HepG2 (cell line): ENCODE results near the gene AFF1. TPM values are rescaled to one million over a fixed set of nuclear protein-coding genes. Genes with fewer than 3 reads are reported as not detected.
A peak's percentile ranks its signal among the peaks of the same experiment; 100 is the strongest.

Experiments
- ATAC-seq: fragments of 200-7000 bp; cut with Tn5 transposase; 3 replicates; pipeline ENCODE4 v1.9.1; 2020; ENCODE audit warnings: mild to moderate bottlenecking, moderate library complexity
- BruUV-seq: library from RNA; stranded (reverse); fragments of 400-500 nt; replicated peaks from 2 replicates; lab custom pipeline; 2021; lab: Mats Ljungman, UMichigan
- CTCF ChIA-PET: fragments of 300-600 bp; formaldehyde crosslinking; extraction: SDS; loops from one replicate; lab custom pipeline; 2021; ENCODE audit warnings: low total read pairs, inconsistent platforms, low intra/inter-chr PET ratio; lab: Yijun Ruan, JAX
- POLR2A ChIA-PET: fragments of 350-600 bp; sonication (Branson Sonifier 250); formaldehyde crosslinking; loops from one replicate; lab custom pipeline; 2020; ENCODE audit warnings: antibody characterized with exemption, inconsistent platforms; lab: Yijun Ruan, JAX
- DNase-seq: peaks from one replicate; pipeline ENCODE4 v3.0.0-alpha.2; 2015; ENCODE audit warnings: low spot score
- FAIRE-seq: peaks from 3 replicates; lab custom pipeline; 2011; peaks lifted over from hg19 to GRCh38; lab: Jason Lieb, UNC
- H2AFZ ChIP-seq: one replicate; pipeline ENCODE4 v1.6.1; 2011; ENCODE audit warnings: low read length, inconsistent platforms
- H3K27ac ChIP-seq: fragments of 300-600 bp; 3 replicates; pipeline ENCODE4 v1.8.0; 2011; ENCODE audit warnings: mixed run types, mild to moderate bottlenecking, mixed read lengths, low read length, inconsistent platforms; ENCODE audit not compliant: insufficient read depth; ENCODE audit errors: extremely low read length
- H3K27me3 ChIP-seq, 2 experiments: fragments of 200-600 bp in 1 of 2; 2 replicates in 1 of 2; 3 replicates in 1 of 2; pipeline versions ENCODE4 v1.6.0 to v1.8.0; 2011; ENCODE audit warnings: low read length in 2 of 2, mild to moderate bottlenecking in 2 of 2, moderate library complexity in 2 of 2, inconsistent platforms in 1 of 2; ENCODE audit not compliant: insufficient read depth in 2 of 2, control insufficient read depth in 1 of 2
- H3K36me3 ChIP-seq, 2 experiments: fragments of 200-600 bp in 1 of 2; replicated peaks in 1 of 2; 2 replicates in 1 of 2; 3 replicates in 1 of 2; pipeline versions ENCODE4 v1.5.1 to v1.8.0; 2011; ENCODE audit warnings: low read length in 2 of 2, inconsistent platforms in 1 of 2; ENCODE audit not compliant: insufficient read depth in 2 of 2, control insufficient read depth in 1 of 2
- H3K4me1 ChIP-seq: 2 replicates; pipeline ENCODE4 v1.5.1; 2012; ENCODE audit warnings: low read length, inconsistent platforms; ENCODE audit not compliant: insufficient read depth
- H3K4me2 ChIP-seq: 2 replicates; pipeline ENCODE4 v1.6.0; 2011; ENCODE audit warnings: low read depth, low read length, inconsistent platforms
- H3K4me3 ChIP-seq, 3 experiments: fragments of 200-600 bp in 1 of 3; sonication (generic), shearing (Covaris generic) in 1 of 3; replicated peaks in 1 of 3; 2 replicates each; pipeline ENCODE4 v1.5.1; 2011 to 2016; ENCODE audit warnings: low read length in 3 of 3, inconsistent platforms in 2 of 3, low read depth in 2 of 3, mild to moderate bottlenecking in 2 of 3, control low read depth in 1 of 3, mixed read lengths in 1 of 3; ENCODE audit not compliant: insufficient read depth in 1 of 3
- H3K79me2 ChIP-seq: one replicate; pipeline ENCODE4 v1.6.1; 2011; ENCODE audit warnings: low read length, inconsistent platforms; ENCODE audit not compliant: insufficient read depth
- H3K9ac ChIP-seq: 2 replicates; pipeline ENCODE4 v1.6.0; 2011; ENCODE audit warnings: mild to moderate bottlenecking, low read depth, low read length, inconsistent platforms; ENCODE audit not compliant: insufficient read depth
- H3K9me3 ChIP-seq: 2 replicates; pipeline ENCODE4 v1.5.1; 2012; ENCODE audit warnings: mild to moderate bottlenecking, low read length
- H4K20me1 ChIP-seq: 2 replicates; pipeline ENCODE4 v1.6.0; 2011; ENCODE audit warnings: inconsistent platforms, mild to moderate bottlenecking, low read length, moderate library complexity; ENCODE audit not compliant: insufficient read depth
- ELF1 ChIP-seq: sonication (generic); formaldehyde crosslinking; IDR thresholded peaks from 2 replicates; pipeline ENCODE4 v1.4.0; 2020; ENCODE audit warnings: missing genetic modification reagents
- MAFF ChIP-seq: IDR thresholded peaks from 2 replicates; pipeline ENCODE4 v1.6.1; 2011; ENCODE audit warnings: low read depth, low read length, improper control_type of control experiment
- PRPF4 ChIP-seq: fragments of 200-400 bp; formaldehyde crosslinking; IDR thresholded peaks from 2 replicates; pipeline ENCODE4 v1.6.1; 2016; ENCODE audit warnings: low read length, low read depth; ENCODE audit not compliant: poor library complexity, severe bottlenecking
- U2AF2 ChIP-seq: fragments of 200-400 bp; formaldehyde crosslinking; IDR thresholded peaks from 2 replicates; pipeline ENCODE4 v1.6.1; 2017; ENCODE audit warnings: low read depth, mild to moderate bottlenecking, low read length
- ZBED4 ChIP-seq: sonication (generic); formaldehyde crosslinking; IDR thresholded peaks from 2 replicates; pipeline ENCODE4 v1.4.0; 2020; ENCODE audit warnings: missing genetic modification reagents, borderline replicate concordance
- ZKSCAN5 ChIP-seq: sonication (generic); formaldehyde crosslinking; IDR thresholded peaks from 2 replicates; pipeline ENCODE4 v1.5.1; 2020; ENCODE audit warnings: mild to moderate bottlenecking, missing genetic modification reagents
- WGBS: methylation state at CpG from one replicate; pipeline ENCODE4 v1.1.6; 2017; ENCODE audit warnings: low lambda C conversion rate; 5-methylcytosine and 5-hydroxymethylcytosine counted together
- in situ Hi-C: cut with HindIII; loops from 2 replicates; pipeline ENCODE4 v1.10.0; 2017; ENCODE audit warnings: low pct_unique_long_range_greater_than_20kb; ENCODE audit not compliant: extremely low pct_ligation_motif_present
- intact Hi-C: fragments of 100-400 bp; cut with micrococcal nuclease; formaldehyde crosslinking; loops from one replicate; pipeline ENCODE4 v1.10.0; 2022; ENCODE audit not compliant: unreplicated experiment
- polyA plus RNA-seq, 8 experiments: library from polyadenylated mRNA; depleted of rRNA in 3 of 8; stranded (reverse) in 7 of 8; unstranded in 1 of 8; fragments of >200 nt; fragmentation: Illumina TruSeq in 4 of 8; extraction: Trizol in 4 of 8; gene quantifications; 2 replicates each; pipeline versions ENCODE4 v1.2.1 to v1.2.3, GENCODE V29; 2011 to 2016; ENCODE audit warnings: low read depth in 4 of 8, missing spikeins in 1 of 8, mixed read lengths in 1 of 8; ENCODE audit not compliant: insufficient read depth in 1 of 8
- total RNA-seq, 5 experiments: library from RNA; depleted of rRNA; stranded (reverse); fragments of >200 nt; fragmentation: Illumina TruSeq; extraction: Trizol; gene quantifications; 2 replicates each; pipeline ENCODE4 v1.2.3, GENCODE V29; 2016; ENCODE audit warnings: low read depth in 1 of 5
- TF ChIP-seq, protein P1 (sequence below): sonication (generic); formaldehyde crosslinking; IDR thresholded peaks from 2 replicates; pipeline ENCODE4 v1.5.0; 2020; ENCODE audit warnings: missing genetic modification reagents

Gene AFF1
- total and polyA plus RNA-seq, 2 of the 13 experiments (the other 11 are each of a cell fraction or from before 2014, with no cell fraction given): 15.5 to 15.9 TPM

- BruUV-seq: no TSS peak
- H3K36me3 ChIP-seq: peaks cover 0 to 13% of the 10 kb centered on the region in 2 experiments; a peak in 3 of 5 replicates
- H3K9ac ChIP-seq: no peak overlapping the region
- no peak overlapping the region for H3K27ac ChIP-seq
- POLR2A ChIA-PET: interaction anchor here (1.3 kb wide), 1 partner anchor 11 kb away, joined by 4 read pairs; no protein-coding TSS in a partner anchor
- intact Hi-C loops: no loop called here
- peaks cover 55% of the 10 kb centered on the region for H3K4me1 ChIP-seq
- no peaks in the 10 kb centered on the region for H3K9me3 ChIP-seq
- DNase-seq (no peak), ATAC-seq (no peak), FAIRE-seq (no peak)
- in situ Hi-C loops: no loop called here
- no peaks in the 10 kb centered on the region for H3K27me3 ChIP-seq
- WGBS: 95% methylated on average over 3 of the region's 3 CpGs
- no peak overlapping the region for H3K4me3 ChIP-seq
- peaks cover 53% of the 10 kb centered on the region for H3K79me2 ChIP-seq
- CTCF ChIA-PET: no interaction called here
- 0 out of 2 replicates have a peak, but pooled peaks cover 4% of the 10 kb centered on the region for H4K20me1 ChIP-seq
- H2AFZ ChIP-seq: no peak overlapping the region
- TF ChIP-seq, protein P1, sequence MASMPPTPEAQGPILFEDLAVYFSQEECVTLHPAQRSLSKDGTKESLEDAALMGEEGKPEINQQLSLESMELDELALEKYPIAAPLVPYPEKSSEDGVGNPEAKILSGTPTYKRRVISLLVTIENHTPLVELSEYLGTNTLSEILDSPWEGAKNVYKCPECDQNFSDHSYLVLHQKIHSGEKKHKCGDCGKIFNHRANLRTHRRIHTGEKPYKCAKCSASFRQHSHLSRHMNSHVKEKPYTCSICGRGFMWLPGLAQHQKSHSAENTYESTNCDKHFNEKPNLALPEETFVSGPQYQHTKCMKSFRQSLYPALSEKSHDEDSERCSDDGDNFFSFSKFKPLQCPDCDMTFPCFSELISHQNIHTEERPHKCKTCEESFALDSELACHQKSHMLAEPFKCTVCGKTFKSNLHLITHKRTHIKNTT (CRISPR knock-in tag): no peak
- TF ChIP-seq MAFF: peak; percentile 22; the same call in 1 of the 2 replicates
- TF ChIP-seq, all 625 proteins: peak for 1
- no peak overlapping the region for H3K4me2 ChIP-seq
Observed at GRCh38 chr4:86946868-86947500, 12.2 kb downstream of the AFF1 start.

GRCh38 chr4:86947501-86948120 lies 12.8 kb downstream of the AFF1 start:
- FAIRE-seq (no peak), ATAC-seq (no peak), DNase-seq (no peak)
- H3K36me3 ChIP-seq: peaks cover 0 to 13% of the 10 kb centered on the region in 2 experiments; a peak in 3 of 5 replicates
- H2AFZ ChIP-seq: no peak overlapping the region
- H3K9me3 ChIP-seq: no peaks in the 10 kb centered on the region
- TF ChIP-seq ELF1 (CRISPR knock-in tag) (no peak), PRPF4 (no peak), U2AF2 (no peak), ZBED4 (CRISPR knock-in tag) (no peak), ZKSCAN5 (CRISPR knock-in tag) (no peak)
- no peak overlapping the region for H3K4me2 ChIP-seq
- WGBS: 79% methylated on average over 1 of the region's 1 CpG
- intact Hi-C loops (no loop called here), in situ Hi-C loops (no loop called here)
- POLR2A ChIA-PET: no interaction called here
- H3K4me3 ChIP-seq: no peak overlapping the region
- H3K4me1 ChIP-seq: peaks cover 49% of the 10 kb centered on the region
- no peak overlapping the region for H3K9ac ChIP-seq
- no peaks in the 10 kb centered on the region for H3K27me3 ChIP-seq
- H3K27ac ChIP-seq: no peak overlapping the region
- no TSS peak for BruUV-seq
- peaks cover 47% of the 10 kb centered on the region for H3K79me2 ChIP-seq
- 0 out of 2 replicates have a peak, but pooled peaks cover 4% of the 10 kb centered on the region for H4K20me1 ChIP-seq
- CTCF ChIA-PET: no interaction called here
